ENCODE results near the gene FABP7. TPM values are rescaled to one million over a fixed set of nuclear protein-coding genes. Genes with fewer than 3 reads are reported as not detected.
A peak's percentile ranks its signal among the peaks of the same experiment; 100 is the strongest.

Gene FABP7
- total and polyA plus RNA-seq, 4 donors: not detected

GRCh38 chr6:122791310-122791679 lies 11.8 kb downstream of the FABP7 start:
- H3K9ac ChIP-seq (ENCODE audit: low read depth in 1 of 2, low read length in 2 of 2): peak overlapping the region in 1 of 2 donors; percentile 96
- H3K9me3 ChIP-seq (ENCODE audit: control insufficient read depth in 4 of 4, low read length in 3 of 4): no peaks in the 10 kb centered on the region
- peak overlapping the region in 2 of 3 donors; percentile 13 to 80 for H3K4me3 ChIP-seq (ENCODE audit: low read depth in 1 of 3, low read length in 3 of 3)
- DNase-seq (ENCODE audit: low spot score): no peak
- WGBS: 47% methylated on average over 2 of the region's 2 CpGs
- H3K36me3 ChIP-seq (ENCODE audit: control insufficient read depth in 4 of 4, insufficient read depth in 3 of 4, low read depth in 1 of 4, low read length in 3 of 4): no peaks in the 10 kb centered on the region
- no peaks in the 10 kb centered on the region for H3K27me3 ChIP-seq (ENCODE audit: control insufficient read depth in 4 of 4, insufficient read depth in 4 of 4, low read length in 3 of 4)
- H3K4me1 ChIP-seq (ENCODE audit: control insufficient read depth in 4 of 4, insufficient read depth in 4 of 4, low read length in 3 of 4): peaks cover 3 to 41% (median 22%) of the 10 kb centered on the region in 4 donors
- no peak for TF ChIP-seq FOXA1 (IDR thresholded peaks at IDR 0.05)
- no peak for TF ChIP-seq ZBTB33 (IDR thresholded peaks at IDR 0.05)
- no peak for TF ChIP-seq FOXA2 (IDR thresholded peaks at IDR 0.05)
- TF ChIP-seq TAF1 (conservative IDR thresholded peaks at IDR 0.05): no peak
- no peak for TF ChIP-seq YY1 (IDR thresholded peaks at IDR 0.05)
- no peak for TF ChIP-seq RAD21 (IDR thresholded peaks at IDR 0.05)
- TF ChIP-seq HNF4G (IDR thresholded peaks at IDR 0.05): no peak
- TF ChIP-seq CTCF (IDR thresholded peaks at IDR 0.05; ENCODE audit: low read depth, low read length, missing input control): no peak
- no peak for TF ChIP-seq HNF4A (conservative IDR thresholded peaks at IDR 0.05)
- no peak for TF ChIP-seq GABPA (IDR thresholded peaks at IDR 0.05 in 1 of 2, conservative IDR thresholded peaks at IDR 0.05 in 1 of 2)
- no peak for TF ChIP-seq SP1 (IDR thresholded peaks at IDR 0.05)
- no peak for TF ChIP-seq RXRA (IDR thresholded peaks at IDR 0.05)
- TF ChIP-seq NR2F2 (IDR thresholded peaks at IDR 0.05): no peak
- TF ChIP-seq JUND (IDR thresholded peaks at IDR 0.05): no peak
- no peak for TF ChIP-seq REST (IDR thresholded peaks at IDR 0.05)
- no peak for TF ChIP-seq EGR1 (IDR thresholded peaks at IDR 0.05; ENCODE audit: low read depth in 2 of 2)
- TF ChIP-seq ATF3 (IDR thresholded peaks at IDR 0.05): no peak
- H3K27ac ChIP-seq (ENCODE audit: low read depth in 1 of 2, low read length in 2 of 2): peak overlapping the region; percentile 96

GRCh38 chr6:122792766-122793165 lies 13.2 kb downstream of the FABP7 start:
- 65% methylated on average over 2 of the region's 2 CpGs for WGBS
- no peak overlapping the region for H3K4me3 ChIP-seq (ENCODE audit: low read depth in 1 of 3, low read length in 3 of 3)
- H3K27me3 ChIP-seq (ENCODE audit: control insufficient read depth in 4 of 4, insufficient read depth in 4 of 4, low read length in 3 of 4): no peaks in the 10 kb centered on the region
- no peak for TF ChIP-seq ATF3 (IDR thresholded peaks at IDR 0.05)
- H3K9me3 ChIP-seq (ENCODE audit: control insufficient read depth in 4 of 4, low read length in 3 of 4): no peaks in the 10 kb centered on the region
- H3K4me1 ChIP-seq (ENCODE audit: control insufficient read depth in 4 of 4, insufficient read depth in 4 of 4, low read length in 3 of 4): peaks cover 5 to 45% (median 24%) of the 10 kb centered on the region in 4 donors
- H3K9ac ChIP-seq (ENCODE audit: low read depth in 1 of 2, low read length in 2 of 2): peak overlapping the region in 1 of 2 donors; percentile 1
- peak overlapping the region; percentile 74 to 85 for H3K27ac ChIP-seq (ENCODE audit: low read depth in 1 of 2, low read length in 2 of 2)
- DNase-seq (ENCODE audit: low spot score): no peak
- peaks cover 0 to 2% (median 0%) of the 10 kb centered on the region in 4 donors for H3K36me3 ChIP-seq (ENCODE audit: control insufficient read depth in 4 of 4, insufficient read depth in 3 of 4, low read depth in 1 of 4, low read length in 3 of 4)

All from liver (tissue), 9 donors.